A549 treated with AZD9567 at 1 μM for 4 hours (cell line): ENCODE measurements around the gene MYO1A. TPM values are rescaled to one million over a fixed set of nuclear protein-coding genes. Genes with fewer than 3 reads are reported as not detected.

Experiments
- total RNA-seq: library from RNA; stranded (reverse); fragments of 200-300 nt; extraction: Qiagen RNA extraction; gene quantifications from 5 replicates; pipeline ENCODE4 v1.2.3, GENCODE V29; 2022; ENCODE audit not compliant: insufficient read depth

The MYO1A gene
- total RNA-seq: 0.09 to 0.57 TPM (median 0.30 TPM) in 4 of 5 replicates, not detected in the other

GRCh38 chr12:57049890-57050289, at the start of gene MYO1A:
Gene MYO1A, minus strand, starts transcription at chr12:57050129. Its CDS starts 1,806 bp downstream, at chr12:57048323.

GRCh38 chr12:57088354-57089270, 38.7 kb upstream of the MYO1A start, which contains the start of gene NAB2:
Gene NAB2, plus strand, starts transcription at chr12:57089114. Its CDS starts 158 bp downstream, at chr12:57089272.

GRCh38 chr12:57078519-57079404, 28.8 kb upstream of the MYO1A start, which contains the start of gene NEMP1:
Gene NEMP1, minus strand, starts transcription at chr12:57078791. Its CDS starts 46 bp downstream, at chr12:57078745.

GRCh38 chr12:57016348-57016747, 33.6 kb downstream of the MYO1A start, which contains the start of gene TAC3:
Gene TAC3, minus strand, starts transcription at chr12:57016529. Its CDS starts 732 bp downstream, at chr12:57015797.

GRCh38 chr12:57005980-57006808, 43.7 kb downstream of the MYO1A start, which contains the start of gene ZBTB39:
Gene ZBTB39, minus strand, starts transcription at chr12:57006546. Its CDS starts 1,629 bp downstream, at chr12:57004917.

Other genes with a start within 250 kb of the MYO1A start
- 0.05 TPM in 1 of 5 replicates, not detected in the others for gene SDR9C7, start 115.7 kb downstream of the MYO1A start, total RNA-seq
- 0.07 to 0.16 TPM (median 0.11 TPM) in 4 of 5 replicates, not detected in the other for gene RDH16, start 92.5 kb downstream of the MYO1A start, total RNA-seq
- 4.1 to 6.1 TPM (median 5.6 TPM) in 5 replicates for gene ZBTB39, start 43.6 kb downstream of the MYO1A start, total RNA-seq
- gene TAC3, start 33.6 kb downstream of the MYO1A start, total RNA-seq: 0.09 to 0.34 TPM (median 0.17 TPM) in 4 of 5 replicates, not detected in the other
- gene NEMP1, start 28.7 kb upstream of the MYO1A start, total RNA-seq: 13.6 to 16.9 TPM (median 14.8 TPM) in 5 replicates
- 15.1 to 20.9 TPM (median 17.9 TPM) in 5 replicates for gene NAB2, start 39.0 kb upstream of the MYO1A start, total RNA-seq
- gene STAT6, start 61.2 kb upstream of the MYO1A start, total RNA-seq: 40.2 to 53.8 TPM (median 48.3 TPM) in 5 replicates
- gene LRP1, start 78.4 kb upstream of the MYO1A start, total RNA-seq: 13.0 to 24.4 TPM (median 14.9 TPM) in 5 replicates
- gene LRP1-AS, start 97.5 kb upstream of the MYO1A start, total RNA-seq: not detected in 5 replicates
- 4.1 to 5.9 TPM (median 5.1 TPM) in 5 replicates for gene NXPH4, start 166.7 kb upstream of the MYO1A start, total RNA-seq
- gene SHMT2, start 179.6 kb upstream of the MYO1A start, total RNA-seq: 110 to 141 TPM (median 131 TPM) in 5 replicates
- 0.24 to 0.34 TPM (median 0.31 TPM) in 4 of 5 replicates, not detected in the other for gene STAC3, start 201.1 kb upstream of the MYO1A start, total RNA-seq